ENCODE data around the gene RNF207.

GRCh38 chr1:6256645-6257044, 50.7 kb downstream of the RNF207 start:
- no peak for TF ChIP-seq CTCF (IDR thresholded peaks at IDR 0.05)
- no peak for TF ChIP-seq POLR2A (IDR thresholded peaks at IDR 0.05)
